Thyroid gland (tissue), 4 donors: ENCODE measurements around the gene ATAD1. TPM values are rescaled to one million over a fixed set of nuclear protein-coding genes. Genes with fewer than 3 reads are reported as not detected.
"Not testable (repeated sequence)": the region's sequence is repeated elsewhere in the genome, so short reads cannot be mapped to it uniquely, and the experiment has no call there.

Experiments used
- DNase-seq, 2 donors: peaks; one replicate each; pipeline ENCODE4 v3.0.0-alpha.2; 2019
- H3K27ac ChIP-seq, 3 donors: fragments of 200-600 bp; sonication (generic); 1 replicate in 2 of 3; 2 replicates in 1 of 3; pipeline ENCODE4 v1.5.1; 2016 to 2019; ENCODE audit warnings: mild to moderate bottlenecking in 1 of 3, moderate library complexity in 1 of 3
- H3K27me3 ChIP-seq: fragments of 200-600 bp; sonication (generic); one replicate; pipeline ENCODE4 v1.5.1; 2019
- H3K36me3 ChIP-seq, 2 donors: fragments of 200-600 bp; sonication (generic); one replicate each; pipeline ENCODE4 v1.5.1; 2016 to 2019
- H3K4me1 ChIP-seq, 2 donors: fragments of 200-600 bp; sonication (generic); one replicate each; pipeline ENCODE4 v1.5.1; 2017 to 2019
- H3K4me3 ChIP-seq, 3 donors: fragments of 200-600 bp; sonication (generic); replicated peaks in 1 of 3; 1 replicate in 2 of 3; 2 replicates in 1 of 3; pipeline ENCODE4 v1.5.1; 2016; ENCODE audit warnings: mild to moderate bottlenecking in 1 of 3
- H3K9me3 ChIP-seq: fragments of 200-600 bp; sonication (generic); one replicate; pipeline ENCODE4 v1.5.1; 2017
- POLR2A ChIP-seq, 2 donors: fragments of 450-650 bp; IDR thresholded peaks; one replicate each; pipeline ENCODE4 v1.6.1; 2017; ENCODE audit warnings: antibody characterized with exemption in 2 of 2, mild to moderate bottlenecking in 2 of 2, moderate library complexity in 1 of 2
- WGBS, 2 donors: methylation state at CpG; one replicate each; pipeline ENCODE4 v1.1.5; 2017; 5-methylcytosine and 5-hydroxymethylcytosine counted together
- intact Hi-C: fragments of 100-400 bp; cut with DNase I; formaldehyde crosslinking; loops from one replicate; pipeline ENCODE4 v1.15.1; 2023
- total RNA-seq, 4 donors: library from RNA; depleted of rRNA; stranded (reverse); fragments of >200 nt; gene quantifications; one replicate each; pipeline ENCODE4 v1.2.3, GENCODE V29; 2016
- TF ChIP-seq, protein P1 (sequence below), 6 experiments: fragments of 200-600 bp in 3 of 6; fragments of 450-650 bp in 3 of 6; sonication (generic) in 3 of 6; IDR thresholded peaks; one replicate each; pipeline ENCODE4 v1.5.1; 2016 to 2019; ENCODE audit warnings: antibody characterized with exemption in 6 of 6, mild to moderate bottlenecking in 2 of 6, inconsistent platforms in 1 of 6, moderate library complexity in 1 of 6

ATAD1 gene
- total RNA-seq, 4 donors from 2014 or later: 40.3 to 72.1 (median 53.7) TPM

DNA sequence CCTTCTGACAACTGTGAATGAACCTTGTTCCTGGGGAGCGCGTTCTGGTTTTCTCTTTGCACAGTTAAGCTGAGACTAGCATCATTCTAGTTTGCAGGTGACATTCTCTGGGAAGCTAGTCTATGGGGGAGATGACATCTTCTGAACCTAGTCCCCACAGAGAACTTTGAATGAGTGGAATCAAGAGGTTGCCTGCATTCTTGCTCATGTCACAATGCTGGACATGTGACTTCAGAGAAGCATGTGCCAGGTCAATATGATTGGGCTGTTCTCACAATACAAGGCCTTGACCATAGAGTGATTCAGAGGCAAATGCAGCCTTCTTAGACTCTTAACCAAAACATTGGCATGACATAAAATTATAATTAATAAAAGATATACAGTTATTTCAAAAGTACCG is 23.2 kb upstream of the ATAD1 start:
- intact Hi-C loops: no loop called here
- 95 to 99% methylated on average over 3 of the region's 3 CpGs for whole genome bisulfite sequencing, 2 donors
- no peaks in the 10 kb centered on the region for H3K27me3 ChIP-seq
- no peaks in the 10 kb centered on the region for H3K36me3 ChIP-seq
- H3K9me3 ChIP-seq: no peaks in the 10 kb centered on the region
- no peak overlapping the region for H3K27ac ChIP-seq
- no peak overlapping the region for H3K4me3 ChIP-seq
- no peak for DNase-seq
- H3K4me1 ChIP-seq: no peaks in the 10 kb centered on the region
- TF ChIP-seq, protein P1, sequence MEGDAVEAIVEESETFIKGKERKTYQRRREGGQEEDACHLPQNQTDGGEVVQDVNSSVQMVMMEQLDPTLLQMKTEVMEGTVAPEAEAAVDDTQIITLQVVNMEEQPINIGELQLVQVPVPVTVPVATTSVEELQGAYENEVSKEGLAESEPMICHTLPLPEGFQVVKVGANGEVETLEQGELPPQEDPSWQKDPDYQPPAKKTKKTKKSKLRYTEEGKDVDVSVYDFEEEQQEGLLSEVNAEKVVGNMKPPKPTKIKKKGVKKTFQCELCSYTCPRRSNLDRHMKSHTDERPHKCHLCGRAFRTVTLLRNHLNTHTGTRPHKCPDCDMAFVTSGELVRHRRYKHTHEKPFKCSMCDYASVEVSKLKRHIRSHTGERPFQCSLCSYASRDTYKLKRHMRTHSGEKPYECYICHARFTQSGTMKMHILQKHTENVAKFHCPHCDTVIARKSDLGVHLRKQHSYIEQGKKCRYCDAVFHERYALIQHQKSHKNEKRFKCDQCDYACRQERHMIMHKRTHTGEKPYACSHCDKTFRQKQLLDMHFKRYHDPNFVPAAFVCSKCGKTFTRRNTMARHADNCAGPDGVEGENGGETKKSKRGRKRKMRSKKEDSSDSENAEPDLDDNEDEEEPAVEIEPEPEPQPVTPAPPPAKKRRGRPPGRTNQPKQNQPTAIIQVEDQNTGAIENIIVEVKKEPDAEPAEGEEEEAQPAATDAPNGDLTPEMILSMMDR (IDR thresholded peaks at IDR 0.05): no peak
- TF ChIP-seq POLR2A (IDR thresholded peaks at IDR 0.05): no peak

DNA sequence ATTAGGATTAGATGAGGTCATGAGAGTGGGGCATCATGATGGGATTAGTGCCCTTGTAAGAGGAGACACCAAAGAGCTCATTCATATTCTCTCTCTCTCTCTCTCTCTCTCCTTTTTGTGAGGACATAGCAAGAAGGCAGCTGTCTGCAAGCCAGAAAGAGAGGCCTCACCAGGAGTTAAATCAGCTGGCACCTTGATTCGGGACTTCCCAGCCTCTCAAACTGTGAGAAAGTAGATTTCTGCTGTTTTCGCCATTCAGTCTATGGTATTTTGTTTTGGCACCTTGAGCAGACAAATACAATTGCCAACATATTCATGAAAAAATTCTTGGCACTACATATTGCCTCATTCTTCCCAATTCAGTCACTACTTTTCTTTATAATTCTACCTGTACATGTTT is 20.6 kb upstream of the ATAD1 start:
- Histone ChIP-seq H3K4me3 (no peak overlapping the region), H3K27me3 (no peaks in the 10 kb centered on the region), H3K27ac (no peak overlapping the region), H3K9me3 (no peaks in the 10 kb centered on the region), H3K36me3 (no peaks in the 10 kb centered on the region), H3K4me1 (no peaks in the 10 kb centered on the region)
- 89 to 90% methylated on average over 2 of the region's 2 CpGs for WGBS, 2 donors
- intact Hi-C loops: no loop called here
- no peak for DNase-seq
- TF ChIP-seq, protein P1 (IDR thresholded peaks at IDR 0.05): no peak
- no peak for TF ChIP-seq POLR2A (IDR thresholded peaks at IDR 0.05)

DNA sequence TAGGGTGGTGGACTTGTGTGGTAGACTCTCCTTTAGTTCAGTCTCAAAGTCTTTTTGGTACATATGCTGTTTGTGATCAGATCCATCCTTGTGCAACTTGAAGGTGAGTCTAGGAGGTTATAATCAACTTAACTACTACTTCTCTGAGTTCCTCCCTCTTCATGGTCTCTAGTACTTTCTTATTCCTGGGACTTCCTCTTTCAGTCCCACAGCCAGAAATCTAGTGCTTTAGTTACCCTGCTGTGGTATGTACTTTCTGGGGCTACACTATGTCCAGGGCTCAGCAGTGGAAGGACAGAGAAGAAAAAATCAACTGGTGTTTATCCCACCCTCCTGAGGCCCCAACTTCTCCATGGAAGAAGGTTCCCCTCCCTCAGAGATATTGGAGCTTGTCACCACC is 19.4 kb upstream of the ATAD1 start:
- no peak for TF ChIP-seq POLR2A (IDR thresholded peaks at IDR 0.05)
- TF ChIP-seq, protein P1 (IDR thresholded peaks at IDR 0.05): no peak
- H3K36me3 ChIP-seq: no peaks in the 10 kb centered on the region
- H3K9me3 ChIP-seq: no peaks in the 10 kb centered on the region
- no peak overlapping the region for H3K27ac ChIP-seq
- no peaks in the 10 kb centered on the region for H3K4me1 ChIP-seq
- no peak overlapping the region for H3K4me3 ChIP-seq
- H3K27me3 ChIP-seq: no peaks in the 10 kb centered on the region
- no peak for DNase-seq
- intact Hi-C loops: no loop called here

DNA sequence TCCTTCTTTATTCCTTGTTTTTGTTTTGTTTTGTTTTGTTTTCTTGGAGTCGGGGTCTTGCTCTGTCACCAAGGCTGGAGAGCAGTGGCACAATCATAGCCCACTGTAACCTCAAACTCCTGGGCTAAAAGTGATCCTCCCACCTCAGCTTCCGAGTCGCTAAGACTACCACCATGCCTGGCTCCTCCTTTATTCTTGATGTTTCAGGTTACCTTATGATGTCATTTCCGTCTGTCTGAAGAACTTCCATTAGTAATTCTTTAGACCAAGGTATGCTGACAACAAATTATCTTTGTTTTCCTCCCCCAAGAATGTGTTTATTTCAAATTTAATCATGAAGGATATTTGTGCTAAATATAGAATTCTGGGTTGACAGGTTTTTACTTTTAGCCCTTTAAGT is 18.1 kb upstream of the ATAD1 start:
- no peaks in the 10 kb centered on the region for H3K4me1 ChIP-seq
- no peaks in the 10 kb centered on the region for H3K36me3 ChIP-seq
- H3K27me3 ChIP-seq: no peaks in the 10 kb centered on the region
- no peaks in the 10 kb centered on the region for H3K9me3 ChIP-seq
- 88 to 92% methylated on average over 4 of the region's 4 CpGs for WGBS, 2 donors
- intact Hi-C loops: no loop called here
- no peak overlapping the region for H3K4me3 ChIP-seq
- TF ChIP-seq, protein P1 (IDR thresholded peaks at IDR 0.05): no peak
- no peak for TF ChIP-seq POLR2A (IDR thresholded peaks at IDR 0.05)
- no peak for DNase-seq
- H3K27ac ChIP-seq: no peak overlapping the region

DNA sequence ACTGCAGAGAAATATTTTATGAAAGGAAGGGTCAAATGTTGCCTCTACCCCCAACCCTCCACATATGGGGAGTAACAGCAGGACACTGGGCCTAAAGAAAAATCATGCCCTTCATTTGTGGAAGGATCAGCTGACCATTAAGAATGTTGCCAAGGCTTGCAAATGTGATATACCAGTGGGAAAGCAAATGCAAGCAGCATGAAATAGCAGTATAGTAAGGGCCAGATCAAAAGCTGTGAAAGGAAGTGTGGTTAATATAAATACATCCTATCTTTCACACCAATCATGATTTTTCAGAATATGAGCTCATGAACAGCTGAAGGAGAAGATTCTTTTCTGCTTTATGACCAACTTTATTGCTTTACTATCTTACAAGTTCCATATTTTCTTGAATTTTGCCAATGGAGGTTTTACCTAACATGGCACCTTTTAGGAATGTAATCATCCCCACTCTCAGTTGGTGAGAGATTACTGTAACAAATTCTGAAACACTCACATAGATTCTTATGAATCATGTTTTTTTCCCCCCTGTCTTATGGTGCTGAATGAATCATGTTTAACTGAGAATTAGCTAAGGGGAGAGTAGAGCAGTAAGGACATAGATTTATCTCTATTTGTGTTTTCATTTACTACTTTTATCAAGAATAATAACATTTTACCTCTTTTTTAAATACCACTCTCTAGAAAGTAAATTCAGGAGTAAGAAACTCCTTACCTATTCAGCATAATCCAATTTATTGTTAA is 12.1 kb upstream of the ATAD1 start:
- intact Hi-C loops: no loop called here
- DNase-seq: no peak
- TF ChIP-seq POLR2A (IDR thresholded peaks at IDR 0.05): no peak
- TF ChIP-seq, protein P1 (IDR thresholded peaks at IDR 0.05): no peak

DNA sequence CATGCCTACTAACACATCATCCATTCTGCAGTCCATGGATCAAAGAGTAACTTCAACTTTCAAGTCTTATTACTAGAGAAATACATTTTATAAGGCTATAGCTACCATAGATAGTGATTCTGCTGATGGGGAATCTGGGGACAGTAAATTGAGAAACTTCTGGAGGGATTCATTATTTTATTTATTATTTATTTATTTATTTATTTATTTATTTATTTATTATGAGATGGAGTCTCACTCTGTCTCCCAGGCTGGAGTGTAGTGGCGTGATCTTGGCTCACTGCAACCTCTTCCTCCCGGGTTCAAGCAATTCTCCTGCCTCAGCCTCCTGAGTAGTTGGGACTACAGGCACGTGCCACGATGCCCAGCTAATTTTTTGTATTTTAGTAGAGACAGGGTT is 11.0 kb upstream of the ATAD1 start:
- 92 to 98% methylated on average over 4 of the region's 4 CpGs for whole genome bisulfite sequencing, 2 donors
- H3K27ac ChIP-seq, H3K27me3 ChIP-seq, H3K4me3 ChIP-seq, H3K9me3 ChIP-seq, intact Hi-C loops, H3K36me3 ChIP-seq, DNase-seq, H3K4me1 ChIP-seq: not testable (repeated sequence)

More for the DNA sequence above, 12.1 kb upstream of the ATAD1 start:
- no peaks in the 10 kb centered on the region for H3K4me1 ChIP-seq
- no peaks in the 10 kb centered on the region for H3K36me3 ChIP-seq
- H3K27me3 ChIP-seq: no peaks in the 10 kb centered on the region
- no peaks in the 10 kb centered on the region for H3K9me3 ChIP-seq
- H3K27ac ChIP-seq: no peak overlapping the region
- H3K4me3 ChIP-seq: no peak overlapping the region
